Hematopoietic multipotent progenitor cell treated with erythropoietin and hydrocortisone succinate and interleukin-3 and kit ligand, for 15 days (in vitro differentiated cells): Measurements from ENCODE around the gene TEX29.

Experiments used
- DNase-seq: peaks from one replicate; pipeline ENCODE4 v3.0.0-alpha.2; 2015; ENCODE audit warnings: low spot score

The TEX29 gene

DNA sequence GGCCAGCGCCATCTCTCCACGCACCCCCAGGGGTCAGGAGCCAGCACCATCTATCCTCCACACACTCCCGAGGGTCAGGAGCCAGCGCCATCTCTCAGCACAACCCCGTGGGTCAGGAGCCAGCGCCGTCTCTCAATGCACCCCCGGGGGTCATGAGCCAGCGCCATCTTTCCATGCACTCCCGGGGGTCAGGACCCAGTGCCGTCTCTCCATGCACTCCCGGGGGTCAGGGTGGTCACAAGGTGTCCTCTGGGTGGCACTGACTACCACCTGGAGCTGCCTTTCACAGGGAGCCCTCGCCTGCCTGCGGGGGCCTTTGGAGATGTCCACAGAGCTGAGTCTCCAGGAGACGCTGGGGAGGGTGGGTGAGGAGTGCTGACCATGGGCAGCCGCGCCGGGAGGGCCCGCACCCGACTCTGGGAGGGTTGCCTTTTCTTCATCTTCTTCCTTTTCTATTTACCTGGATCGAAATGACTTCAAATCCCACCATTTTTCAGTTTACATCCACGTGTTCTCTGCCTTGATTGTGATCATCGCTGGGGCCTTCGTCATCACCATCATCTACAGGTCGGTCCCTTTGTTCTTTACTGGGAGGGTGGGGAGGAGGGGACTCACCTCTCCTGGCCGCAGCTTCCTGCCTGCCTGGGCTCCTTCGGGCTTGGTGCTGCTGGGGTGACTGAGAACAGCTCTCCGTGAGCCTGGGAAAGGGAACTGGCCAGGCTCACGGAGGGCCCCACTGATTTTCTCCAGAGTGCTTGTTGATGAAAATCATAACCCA, 19.1 kb downstream of the TEX29 start:
- no peak for DNase-seq

DNA sequence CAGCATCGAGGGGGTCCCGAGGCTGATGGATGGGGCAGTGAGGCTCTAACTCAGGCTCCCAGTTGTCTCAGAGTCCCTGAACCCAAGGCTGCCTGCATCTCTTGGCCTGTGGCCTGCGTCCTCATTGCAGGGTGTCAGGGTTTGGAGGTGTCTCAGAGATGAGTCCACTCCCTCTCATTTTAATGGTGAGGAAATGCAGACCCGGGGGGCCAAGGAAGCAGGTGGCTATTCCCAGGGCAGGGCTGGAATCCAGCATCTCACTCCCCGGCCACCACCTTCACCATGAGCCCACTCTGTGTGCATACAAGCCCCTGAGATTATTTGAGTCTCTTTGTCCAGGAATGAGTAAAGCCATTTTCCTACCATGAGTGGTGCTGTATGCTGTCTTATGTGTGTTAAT, 21.4 kb downstream of the TEX29 start:
- no peak for DNase-seq

DNA sequence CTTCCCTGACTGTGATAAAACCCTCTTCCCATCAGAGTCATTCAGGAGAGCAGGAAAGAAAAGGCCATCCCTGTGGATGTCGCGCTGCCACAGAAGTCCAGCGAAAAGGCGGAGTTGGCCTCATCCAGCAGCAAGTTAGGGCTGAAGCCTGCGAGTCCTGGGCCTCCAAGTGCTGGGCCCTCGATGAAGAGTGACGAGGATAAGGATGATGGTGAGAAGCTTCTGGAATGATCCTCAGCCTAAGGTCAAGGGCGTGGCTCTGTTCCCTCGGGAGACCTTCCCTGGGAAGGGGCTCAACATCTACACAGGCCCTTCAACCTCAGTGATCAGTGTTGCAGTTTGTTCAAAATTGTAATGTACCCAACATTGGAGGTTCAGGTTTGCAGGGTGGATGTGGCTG, 22.3 kb downstream of the TEX29 start:
- DNase-seq = no peak

DNA sequence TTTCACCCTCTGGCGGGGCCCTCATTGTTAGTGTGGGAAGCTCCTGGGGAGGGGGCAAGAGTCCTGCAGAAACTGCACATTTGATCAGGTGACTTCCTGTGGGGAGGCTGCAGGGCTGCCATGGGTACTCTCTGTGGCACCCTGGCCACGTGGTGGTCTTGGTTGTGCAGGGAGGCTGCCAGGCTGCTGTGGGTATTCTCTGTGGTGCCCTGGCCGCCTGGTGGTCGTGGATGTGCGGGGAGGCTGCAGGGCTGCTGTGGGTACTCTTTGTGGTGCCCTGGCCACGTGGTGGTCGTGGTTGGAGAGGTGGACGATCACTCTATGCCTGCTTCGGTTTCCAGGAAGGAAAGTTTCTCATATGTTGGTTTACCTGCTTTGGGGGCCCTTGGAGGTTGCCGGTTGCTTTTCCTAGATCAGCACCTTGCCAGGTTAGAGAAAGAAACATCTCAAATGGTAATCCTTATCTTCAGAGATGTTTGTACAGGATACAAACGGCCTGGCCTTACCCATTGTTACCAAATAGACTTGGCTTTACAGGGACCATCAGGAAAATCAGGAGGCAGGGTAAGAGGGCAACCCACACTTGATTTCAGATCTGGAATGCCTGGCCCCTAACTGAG, 22.9 kb downstream of the TEX29 start:
- DNase-seq = no peak

DNA sequence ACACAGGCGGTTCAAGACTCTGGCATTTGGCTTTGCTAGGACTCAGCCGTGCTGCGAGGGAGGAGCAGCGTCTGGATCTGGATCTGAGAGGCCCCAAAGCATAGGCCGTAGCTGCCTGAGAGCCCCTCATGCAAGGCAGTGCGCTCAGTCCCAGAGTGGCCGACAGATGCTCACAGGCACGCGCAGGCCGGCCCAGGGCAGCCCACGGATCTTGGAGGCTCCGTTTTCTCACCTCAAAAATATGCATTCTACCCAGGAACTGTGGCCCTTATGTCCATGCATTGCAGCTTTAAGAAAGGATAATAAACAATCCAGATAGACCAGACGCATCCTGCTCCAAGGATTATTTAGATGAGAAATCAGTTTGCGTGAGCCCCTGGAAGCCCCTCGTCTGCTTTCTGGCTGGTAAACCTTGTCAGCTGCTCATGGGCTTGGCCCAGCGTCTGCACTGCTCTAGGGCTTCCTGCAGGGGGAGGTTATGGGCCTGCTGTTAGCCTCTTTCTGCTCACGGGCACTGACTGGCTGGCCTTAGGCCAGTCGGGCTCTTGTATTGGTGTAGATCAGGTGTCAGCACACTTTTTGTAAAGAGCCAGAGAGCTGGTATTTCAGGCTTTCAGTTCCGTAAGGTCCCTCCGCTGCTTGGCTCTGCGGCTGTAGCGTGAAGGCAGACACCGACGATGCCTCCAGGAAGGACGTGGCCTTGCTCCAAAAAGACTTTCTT, 24.2 kb downstream of the TEX29 start:
- no peak for DNase-seq

DNA sequence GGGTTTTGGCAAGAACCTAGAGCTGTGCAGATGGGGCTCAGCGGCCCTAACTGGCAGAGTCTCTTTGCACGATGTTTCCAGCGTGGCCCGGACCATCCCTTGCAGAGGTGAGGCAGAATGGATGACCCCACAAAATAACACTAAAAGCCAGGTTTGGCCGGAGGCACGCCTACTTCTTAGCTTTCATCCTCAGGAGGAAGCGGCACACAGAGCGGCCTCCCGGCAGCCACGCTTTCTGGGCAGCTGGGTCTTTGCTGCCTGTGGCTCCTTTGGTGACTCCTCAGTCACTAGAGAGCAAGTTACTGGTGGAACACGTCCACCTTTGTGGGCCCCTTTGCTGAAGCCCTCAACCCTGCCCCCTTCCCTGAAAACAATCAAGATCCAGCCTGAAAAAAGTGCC, 25.2 kb downstream of the TEX29 start:
- DNase-seq = no peak

DNA sequence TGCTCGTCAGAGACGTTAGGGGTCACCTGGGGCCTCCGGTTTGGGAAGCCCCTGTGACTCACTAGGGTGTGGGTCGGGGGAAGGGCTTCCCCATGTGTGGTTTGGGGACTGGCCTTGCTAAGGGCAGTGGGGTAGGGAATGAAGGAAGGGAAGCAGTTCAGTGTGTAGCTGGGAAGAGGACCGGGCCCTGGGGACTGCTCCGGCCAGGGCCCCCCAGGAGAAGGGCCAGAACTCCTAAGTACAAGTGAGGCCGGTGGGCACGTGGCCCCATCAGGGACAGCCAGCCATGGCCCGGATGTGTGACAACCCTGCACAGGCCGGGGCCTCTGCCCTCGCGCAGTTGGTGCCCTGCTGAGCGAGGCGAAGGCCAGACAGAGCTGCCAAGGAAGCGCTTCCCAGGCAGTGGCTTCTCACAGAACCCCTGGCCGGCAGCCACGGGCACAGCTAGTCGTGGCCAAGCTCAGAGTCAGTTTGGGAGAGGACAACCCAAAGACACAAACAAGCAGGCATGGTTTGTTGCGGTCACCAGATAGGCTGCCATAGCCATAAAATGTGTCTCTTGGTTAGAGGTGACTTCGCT, 25.7 kb downstream of the TEX29 start:
- DNase-seq = no peak

DNA sequence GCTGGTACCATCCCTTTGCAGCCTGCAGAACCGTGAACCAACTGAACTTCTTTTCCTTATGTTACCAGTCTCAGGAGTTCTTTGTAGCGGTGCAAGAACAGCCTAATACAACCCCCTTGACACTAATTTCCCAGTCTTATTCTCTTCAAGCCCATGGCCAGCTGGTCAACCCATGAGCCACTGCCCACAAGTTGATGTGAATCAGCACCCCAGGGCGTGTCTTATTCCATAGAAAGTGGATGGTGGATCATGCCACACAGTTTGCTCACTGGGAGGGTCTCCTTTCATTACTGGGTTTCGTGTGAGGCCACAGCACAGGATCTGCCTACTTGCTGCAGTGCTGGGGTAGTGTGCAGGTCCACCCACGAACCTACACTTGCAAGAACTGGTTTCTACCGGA, 27.0 kb downstream of the TEX29 start:
- DNase-seq = no peak

DNA sequence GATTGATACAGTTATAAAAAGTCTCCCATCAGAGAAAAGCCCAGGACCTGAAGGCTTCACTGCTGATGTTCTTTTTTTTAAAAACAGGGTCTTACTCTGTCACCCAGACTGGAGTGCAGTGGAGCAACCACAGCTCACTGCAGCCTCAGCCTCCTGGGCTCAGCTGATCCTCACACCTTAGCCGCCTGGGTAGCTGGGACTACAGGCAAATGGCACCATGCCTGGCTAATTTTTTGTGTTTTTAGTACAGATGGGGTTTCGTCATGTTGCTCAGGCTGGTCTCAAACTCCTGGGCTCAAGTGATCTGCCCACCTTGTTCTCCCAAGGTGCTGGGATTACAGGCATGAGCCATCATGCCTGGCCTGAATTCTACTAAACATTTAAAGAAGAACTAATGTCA, 33.1 kb downstream of the TEX29 start:
- DNase-seq = no peak

DNA sequence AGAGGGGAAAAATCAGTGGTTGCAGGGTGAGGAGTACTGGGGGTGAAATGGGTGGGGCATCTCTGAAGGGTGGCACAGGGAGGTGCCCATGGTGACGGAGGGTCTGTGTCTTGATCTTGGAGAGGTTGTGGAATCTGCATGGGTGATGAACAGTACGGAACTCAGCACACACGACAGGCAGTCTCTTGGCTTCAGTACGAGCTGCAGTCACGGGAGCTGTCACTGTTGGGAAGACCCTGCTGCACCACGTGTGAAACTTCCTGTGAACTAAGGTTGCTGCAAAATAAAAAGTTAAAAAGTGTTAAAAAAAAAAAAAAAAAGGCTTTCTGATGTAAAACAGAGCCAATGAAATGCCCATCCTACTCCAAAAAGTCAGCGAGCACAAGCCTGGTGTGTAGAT, 34.3 kb downstream of the TEX29 start:
- no peak for DNase-seq

DNA sequence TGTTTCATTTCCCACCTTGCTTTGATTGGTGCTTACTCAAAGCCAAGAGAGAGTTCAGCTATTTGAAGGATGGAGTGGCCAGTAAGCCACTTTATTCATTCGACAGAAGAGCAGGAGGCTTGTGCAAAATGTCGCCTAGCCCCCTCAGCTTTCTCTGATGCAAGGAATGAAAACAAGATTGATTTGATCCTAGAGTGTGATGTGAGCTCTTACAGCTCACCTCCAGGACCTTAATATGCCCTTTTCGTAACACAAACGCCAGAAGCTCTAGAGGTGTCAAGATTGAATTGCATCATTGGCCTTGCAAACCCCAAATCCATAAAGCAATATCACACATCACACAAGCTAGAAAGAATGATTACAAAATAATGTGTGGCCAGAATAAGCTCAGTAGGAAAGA, 36.4 kb downstream of the TEX29 start:
- no peak for DNase-seq

DNA sequence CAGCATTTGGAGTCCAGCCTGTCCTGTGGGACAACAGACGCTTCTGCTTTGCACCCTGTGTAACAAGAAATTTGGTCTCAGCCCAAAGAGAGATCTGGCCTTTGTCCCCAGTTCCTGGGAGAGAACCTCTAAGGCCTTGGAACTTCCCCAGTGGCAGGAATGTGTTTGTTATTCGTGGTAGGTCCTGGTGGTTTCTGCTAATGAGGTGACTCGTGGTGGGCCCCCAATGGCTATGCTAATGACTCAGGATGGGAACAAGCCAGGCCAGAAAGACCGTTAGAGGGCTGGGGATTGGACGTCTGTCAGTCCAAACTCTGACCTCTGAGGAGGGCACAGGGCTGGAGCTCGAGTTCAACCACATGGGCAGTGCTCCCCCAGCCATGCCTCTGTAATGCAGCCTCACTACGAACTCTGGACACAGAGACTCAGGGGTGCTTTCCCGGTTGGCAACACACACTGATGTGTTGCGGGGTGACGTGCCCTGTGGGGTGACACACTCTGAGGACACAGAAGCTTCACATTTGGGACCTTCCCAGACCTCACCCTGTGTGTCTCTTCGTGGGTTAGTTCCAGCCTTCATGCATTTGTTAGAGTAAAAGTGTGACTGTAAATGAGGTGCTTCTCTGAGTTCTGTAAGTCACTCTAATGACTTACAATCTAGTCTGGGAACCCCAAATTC, 38.9 kb downstream of the TEX29 start:
- DNase-seq = no peak

DNA sequence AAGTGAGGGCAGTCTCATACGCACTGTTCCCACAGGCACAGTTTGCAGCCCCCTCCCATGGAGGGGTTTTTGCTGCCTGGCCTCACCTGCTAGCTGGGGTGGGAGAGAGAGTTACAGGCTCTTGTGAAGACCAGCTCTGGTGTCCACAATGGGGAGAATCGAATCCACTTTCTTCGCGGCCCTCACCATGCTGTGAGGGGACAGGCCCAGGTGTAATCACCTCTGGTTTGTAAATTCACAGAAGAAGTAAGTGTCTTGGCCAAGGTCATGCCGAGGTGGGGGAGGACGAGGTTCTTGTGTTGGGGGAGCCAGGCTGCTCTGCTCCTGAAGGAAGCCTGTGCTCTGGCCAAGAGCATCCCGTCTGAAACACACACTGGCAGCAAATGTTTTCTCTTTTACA, 39.5 kb downstream of the TEX29 start:
- no peak for DNase-seq

DNA sequence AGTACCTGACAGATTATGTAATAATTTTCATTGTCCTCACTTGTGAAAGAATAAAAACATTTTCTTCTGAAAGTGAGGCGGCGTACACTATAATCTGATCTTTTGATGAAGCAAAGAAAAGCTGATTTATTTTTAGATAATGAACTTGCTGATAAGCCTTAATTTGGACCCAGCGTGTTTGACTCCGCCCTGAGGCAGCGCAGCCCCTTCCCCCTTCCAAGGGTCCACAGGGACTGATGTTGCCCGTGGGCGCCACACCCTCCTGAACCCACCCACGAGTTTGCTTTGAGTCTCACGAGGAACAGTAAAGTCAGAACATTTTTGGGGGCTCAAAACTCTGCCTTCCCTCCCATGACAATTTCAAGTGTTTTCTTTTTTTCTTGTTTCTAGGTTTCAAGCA, 40.0 kb downstream of the TEX29 start:
- no peak for DNase-seq

DNA sequence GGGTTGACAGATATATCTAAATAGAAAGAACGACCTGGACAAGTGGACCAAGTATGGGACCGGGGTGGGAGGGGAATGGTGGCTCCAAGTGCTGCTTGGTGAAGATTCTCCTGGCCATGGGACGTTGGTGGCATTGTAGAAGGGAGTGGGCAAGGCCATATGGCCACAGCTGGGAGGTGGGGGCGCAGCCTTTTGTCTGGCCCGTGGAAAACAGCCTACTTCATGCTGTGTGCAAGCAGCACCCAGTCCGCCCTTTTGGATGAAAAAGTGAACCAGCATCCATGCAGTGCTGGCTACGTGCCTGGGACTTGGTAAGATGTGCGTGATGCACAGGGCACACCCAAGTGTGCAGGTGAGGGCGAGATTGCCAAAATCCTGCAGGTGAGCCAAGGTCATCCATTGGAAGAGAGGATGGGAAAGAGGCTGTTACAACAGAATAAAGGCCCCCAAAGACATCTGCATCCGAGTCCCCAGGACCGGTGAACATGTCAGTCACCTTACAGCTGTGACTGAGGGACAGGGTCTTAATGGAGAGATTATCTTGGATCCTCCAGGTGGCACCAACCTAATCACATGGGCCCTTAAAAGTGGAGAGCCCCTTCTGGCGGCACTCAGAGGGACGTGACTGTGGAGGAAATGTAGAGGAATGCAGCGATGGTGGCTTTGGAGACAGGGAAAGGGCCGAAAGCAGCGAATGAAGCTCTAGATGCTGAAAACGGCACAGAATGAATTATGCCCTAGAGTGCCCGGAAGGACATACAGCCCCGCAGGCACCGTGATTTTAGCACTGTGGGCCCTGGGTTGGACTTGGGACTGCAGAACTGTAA, 40.8 kb downstream of the TEX29 start:
- DNase-seq = no peak

DNA sequence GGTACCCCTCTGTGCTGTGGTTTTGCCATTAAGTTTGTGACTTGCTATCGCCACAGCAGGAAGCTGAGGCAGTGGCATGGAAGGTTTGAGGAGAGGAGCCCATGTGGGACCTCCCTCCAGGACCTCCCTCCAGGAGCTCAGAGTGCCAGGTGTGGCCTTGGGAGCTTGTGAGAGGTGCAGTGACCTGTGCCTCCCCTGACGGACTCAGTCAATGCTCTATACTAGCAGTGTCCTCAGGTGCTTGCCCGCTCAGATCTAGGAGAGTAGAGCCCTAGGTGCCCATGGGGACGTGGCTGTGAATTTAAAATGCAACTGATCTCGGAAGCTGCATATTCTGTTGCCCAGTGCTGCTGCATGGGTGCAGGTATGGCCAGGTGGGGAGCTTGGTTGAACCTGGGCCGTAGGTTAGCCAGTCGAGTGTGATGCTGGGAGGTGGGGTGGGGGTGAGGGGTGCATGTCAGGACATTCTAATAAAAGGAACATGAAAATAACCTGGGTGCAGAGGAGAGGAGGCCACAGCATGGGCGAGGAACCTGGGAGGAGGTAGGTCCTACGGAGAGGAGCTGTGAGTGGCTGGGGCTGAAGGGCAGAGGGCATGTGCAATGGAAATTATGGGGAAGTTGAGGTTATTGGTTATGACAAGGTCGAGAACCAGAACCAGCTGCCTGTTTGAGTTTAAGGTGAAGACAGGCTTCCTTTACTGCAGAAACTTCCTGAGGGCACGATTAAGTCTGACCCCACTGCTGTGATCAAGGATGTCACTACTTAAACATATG, 41.6 kb downstream of the TEX29 start:
- DNase-seq = no peak

DNA sequence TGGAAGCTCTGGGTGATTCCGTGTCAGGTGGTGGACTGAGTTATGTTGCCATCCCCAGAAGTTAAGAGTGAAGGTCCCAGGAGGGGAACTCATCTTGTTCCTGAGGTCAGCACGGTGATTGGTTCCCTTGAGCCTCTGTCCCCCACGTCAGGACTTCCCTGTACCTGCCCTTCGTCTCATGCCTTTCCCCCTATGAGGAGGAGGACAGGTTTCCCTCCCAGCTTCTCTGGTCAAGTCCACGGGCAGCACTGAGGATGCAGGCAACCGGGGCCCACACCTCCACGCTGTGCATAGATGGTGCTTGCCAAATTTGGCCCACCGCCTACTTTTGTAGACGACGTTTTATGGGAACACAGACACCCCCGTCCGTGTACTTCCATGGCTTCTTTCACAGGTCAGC, 42.7 kb downstream of the TEX29 start:
- DNase-seq = no peak

DNA sequence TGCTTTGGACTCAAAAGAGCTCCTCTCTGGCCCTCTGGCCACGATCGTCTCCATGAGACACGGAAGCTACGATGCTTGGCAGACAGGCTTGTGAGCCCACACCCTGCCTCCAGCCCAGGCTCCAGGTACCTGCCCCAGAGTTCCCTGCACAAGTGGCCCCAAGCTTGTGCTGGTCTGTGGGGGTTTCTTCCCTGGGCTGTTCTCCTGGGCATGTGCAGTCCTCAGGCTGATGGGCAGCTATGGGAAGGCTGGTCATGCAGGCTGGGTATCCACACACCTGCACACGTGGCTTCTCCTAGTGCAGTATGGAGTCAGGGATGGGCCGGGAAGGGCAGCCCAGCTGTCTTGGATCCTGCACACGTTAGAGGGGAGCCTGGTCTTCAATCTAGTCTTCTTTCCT, 43.1 kb downstream of the TEX29 start:
- no peak for DNase-seq

DNA sequence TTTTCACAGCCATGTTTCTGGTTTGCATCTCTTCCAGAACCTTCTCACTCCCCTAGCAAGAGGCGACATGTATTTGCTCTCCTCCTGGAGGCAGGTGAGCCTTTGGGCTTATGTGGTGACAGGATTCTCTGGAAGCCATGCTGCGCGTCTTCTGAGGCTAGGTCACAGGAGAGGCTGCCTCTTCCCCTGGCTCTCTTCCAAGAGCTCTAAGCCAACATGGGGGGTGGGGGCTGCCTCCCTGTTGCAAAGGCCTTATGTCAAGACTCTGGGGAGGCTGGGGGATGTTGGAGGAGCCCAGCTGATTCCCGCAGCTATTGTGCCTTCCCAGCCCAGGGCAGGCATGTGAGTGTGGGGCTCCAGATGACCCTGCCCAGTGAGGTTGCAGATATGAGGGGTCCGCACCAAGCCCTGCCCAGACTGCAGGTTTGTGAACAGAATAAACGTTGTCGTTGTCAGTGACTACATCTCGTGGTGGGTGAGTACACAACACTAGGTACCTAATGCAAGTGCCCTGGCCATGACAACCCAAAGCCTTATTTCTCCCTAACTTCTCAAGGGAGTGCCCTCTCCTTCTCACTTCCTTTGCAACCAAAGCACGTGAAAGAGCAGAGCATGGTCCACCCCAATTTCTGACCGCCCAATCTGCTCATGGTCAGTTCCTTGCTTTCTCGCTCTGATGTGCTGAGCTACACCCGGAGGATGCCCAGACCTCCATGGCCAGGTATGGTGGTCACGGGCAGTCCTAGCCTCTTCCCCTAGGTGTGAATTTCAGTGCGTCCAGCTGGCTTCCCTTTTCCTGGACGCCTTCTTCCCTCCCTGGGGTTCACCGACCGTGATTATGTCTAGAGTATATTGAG, 44.9 kb downstream of the TEX29 start:
- no peak for DNase-seq

DNA sequence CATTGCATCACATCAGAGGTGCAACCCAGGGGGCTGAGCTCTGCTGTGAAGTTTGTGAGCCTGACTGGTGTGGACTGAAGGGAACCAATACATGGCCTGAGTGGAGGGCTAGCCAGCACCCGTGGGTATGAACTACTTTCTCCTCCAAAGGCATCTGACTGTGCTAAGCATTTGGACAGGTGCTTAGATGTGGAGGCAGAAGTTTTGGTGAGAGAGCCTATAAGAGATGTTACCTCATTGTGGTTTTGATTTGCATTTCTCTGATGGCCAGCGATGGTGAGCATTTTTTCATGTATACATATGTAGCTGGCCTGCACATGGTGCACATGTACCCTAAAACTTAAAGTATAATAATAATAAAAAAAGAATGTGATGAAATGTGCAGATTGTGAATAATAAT, 46.9 kb downstream of the TEX29 start:
- DNase-seq = no peak
